ENCODE measurements around the gene EIF1.

DNA sequence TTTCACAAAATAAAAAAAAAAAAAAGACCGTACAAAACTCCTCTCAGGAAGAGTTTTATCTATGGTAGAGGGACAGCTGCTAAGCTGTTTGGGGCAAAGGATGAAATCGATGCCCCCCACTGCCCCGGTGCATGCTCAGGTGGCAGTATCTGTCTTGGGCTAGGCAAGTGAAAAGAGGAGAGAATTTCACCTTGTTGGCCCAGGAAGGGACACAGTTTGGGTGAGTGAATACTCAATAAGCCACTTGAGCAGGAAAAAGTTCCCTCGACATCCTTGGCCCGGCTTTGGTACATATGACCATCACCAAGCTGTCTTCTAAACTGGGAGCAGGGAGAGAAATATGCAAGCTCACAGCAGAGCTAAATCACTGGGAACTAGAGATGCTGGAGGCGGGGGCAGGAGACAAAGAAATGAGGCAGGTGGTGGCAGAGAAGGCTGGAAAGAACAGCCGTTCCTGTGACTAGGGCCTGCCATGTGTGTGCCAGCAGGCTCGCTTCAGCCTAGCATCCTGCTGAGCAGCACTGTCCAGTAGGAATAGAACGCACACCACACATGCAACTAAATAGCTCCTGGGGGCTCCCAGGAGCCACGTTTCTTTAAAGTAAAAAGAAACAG lies 8.2 kb upstream of the EIF1 start:
- TF ChIP-seq CTCF (IDR thresholded peaks at IDR 0.05 in 2 of 3, conservative IDR thresholded peaks at IDR 0.05 in 1 of 3; ENCODE audit: borderline replicate concordance in 1 of 3, insufficient read depth in 1 of 3, low read depth in 2 of 3, low read length in 2 of 3) (no peak), POLR2A (IDR thresholded peaks at IDR 0.05; ENCODE audit: borderline replicate concordance, extremely low read depth, insufficient read depth, insufficient read length) (no peak), TCF7L2 (IDR thresholded peaks at IDR 0.05; ENCODE audit: borderline replicate concordance, extremely low read depth, insufficient read depth, insufficient read length) (no peak), SIN3A (IDR thresholded peaks at IDR 0.05; ENCODE audit: low read depth) (no peak)

Data from HCT116 (cell line).